ENCODE measurements around the gene ASB10. TPM values are rescaled to one million over a fixed set of nuclear protein-coding genes. Genes with fewer than 3 reads are reported as not detected.

ASB10 gene
- total and polyA plus RNA-seq, 2 donors (not counting 1 experiment from before 2014, with no cell fraction given): not detected

DNA sequence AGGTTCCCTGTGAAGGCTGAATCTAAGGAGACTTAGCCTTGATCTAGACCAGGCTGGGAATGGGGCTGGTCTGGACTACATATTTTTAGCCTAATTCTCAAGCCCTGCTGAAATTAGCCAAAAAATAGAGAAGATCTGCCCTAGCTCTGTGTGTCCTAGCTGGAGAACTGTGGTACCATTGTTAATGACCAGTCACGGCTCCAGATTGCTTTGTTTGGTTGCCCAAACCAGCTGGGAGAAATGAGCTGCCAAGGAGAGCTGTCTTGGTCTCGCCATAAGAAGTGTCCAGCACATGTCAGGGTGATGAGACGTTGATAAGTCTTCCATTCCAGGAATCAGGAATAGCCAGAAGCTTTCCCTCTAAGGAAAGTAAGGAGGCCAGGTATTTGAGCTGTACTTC is 40.3 kb downstream of the ASB10 start:
- Histone ChIP-seq H3K4me2 (replicated peaks; ENCODE audit: low read depth, low read length, poor library complexity, severe bottlenecking) (no peak overlapping the region), H3K27me3 (replicated peaks in 1 of 4; ENCODE audit: control extremely low read depth in 1 of 4, control insufficient read depth in 3 of 4, insufficient read depth in 4 of 4, low read length in 3 of 4) (peaks cover 0 to 27% (median 4%) of the 10 kb centered on the region in 4 experiments), H2AFZ (ENCODE audit: insufficient read depth, low read depth, low read length, poor library complexity, severe bottlenecking) (no peak overlapping the region), H3K36me3 (replicated peaks in 1 of 2; ENCODE audit: control extremely low read depth in 1 of 2, control insufficient read depth in 1 of 2, extremely low read depth in 1 of 2, insufficient read depth in 2 of 2, low read length in 1 of 2) (no peaks in the 10 kb centered on the region), H3K79me2 (ENCODE audit: control insufficient read depth, insufficient read depth, low read length) (no peaks in the 10 kb centered on the region), H3K4me3 (ENCODE audit: control extremely low read depth in 1 of 5, extremely low read depth in 1 of 5, insufficient read depth in 1 of 5, low read depth in 2 of 5, low read length in 4 of 5) (no peak overlapping the region), H3K9ac (ENCODE audit: low read length) (no peak overlapping the region), H3K4me1 (ENCODE audit: control insufficient read depth in 2 of 2, insufficient read depth in 2 of 2, low read length in 2 of 2) (no peaks in the 10 kb centered on the region), H4K20me1 (ENCODE audit: control insufficient read depth, insufficient read depth, low read length, poor library complexity, severe bottlenecking) (no peaks in the 10 kb centered on the region), H3K9me3 (ENCODE audit: control extremely low read depth in 1 of 3, control insufficient read depth in 2 of 3, insufficient read depth in 1 of 3, low read length in 2 of 3) (no peaks in the 10 kb centered on the region), H3K27ac (ENCODE audit: low read length in 2 of 2) (no peak overlapping the region)
- intact Hi-C loops (cut with micrococcal nuclease): no loop called here
- Mint-ChIP-seq H3K27ac (no peak overlapping the region), H3K27me3 (peaks cover 20% of the 10 kb centered on the region), H3K9me3 (ENCODE audit: insufficient read depth) (no peaks in the 10 kb centered on the region), H3K4me1 (no peaks in the 10 kb centered on the region), H3K4me3 (no peak overlapping the region)
- 79% methylated on average over 2 of the region's 3 CpGs for WGBS (ENCODE audit: insufficient coverage)
- ChIA-PET POLR2A (no interaction called here), CTCF (no interaction called here)
- TF ChIP-seq, protein P1, sequence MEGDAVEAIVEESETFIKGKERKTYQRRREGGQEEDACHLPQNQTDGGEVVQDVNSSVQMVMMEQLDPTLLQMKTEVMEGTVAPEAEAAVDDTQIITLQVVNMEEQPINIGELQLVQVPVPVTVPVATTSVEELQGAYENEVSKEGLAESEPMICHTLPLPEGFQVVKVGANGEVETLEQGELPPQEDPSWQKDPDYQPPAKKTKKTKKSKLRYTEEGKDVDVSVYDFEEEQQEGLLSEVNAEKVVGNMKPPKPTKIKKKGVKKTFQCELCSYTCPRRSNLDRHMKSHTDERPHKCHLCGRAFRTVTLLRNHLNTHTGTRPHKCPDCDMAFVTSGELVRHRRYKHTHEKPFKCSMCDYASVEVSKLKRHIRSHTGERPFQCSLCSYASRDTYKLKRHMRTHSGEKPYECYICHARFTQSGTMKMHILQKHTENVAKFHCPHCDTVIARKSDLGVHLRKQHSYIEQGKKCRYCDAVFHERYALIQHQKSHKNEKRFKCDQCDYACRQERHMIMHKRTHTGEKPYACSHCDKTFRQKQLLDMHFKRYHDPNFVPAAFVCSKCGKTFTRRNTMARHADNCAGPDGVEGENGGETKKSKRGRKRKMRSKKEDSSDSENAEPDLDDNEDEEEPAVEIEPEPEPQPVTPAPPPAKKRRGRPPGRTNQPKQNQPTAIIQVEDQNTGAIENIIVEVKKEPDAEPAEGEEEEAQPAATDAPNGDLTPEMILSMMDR (IDR thresholded peaks at IDR 0.05): no peak
- no peak for TF ChIP-seq EZH2 (IDR thresholded peaks at IDR 0.05; ENCODE audit: borderline replicate concordance, insufficient read depth, low read depth, low read length, poor library complexity, severe bottlenecking)
- DNase-seq: no peak
- no peak for ATAC-seq (ENCODE audit: low read depth)

DNA sequence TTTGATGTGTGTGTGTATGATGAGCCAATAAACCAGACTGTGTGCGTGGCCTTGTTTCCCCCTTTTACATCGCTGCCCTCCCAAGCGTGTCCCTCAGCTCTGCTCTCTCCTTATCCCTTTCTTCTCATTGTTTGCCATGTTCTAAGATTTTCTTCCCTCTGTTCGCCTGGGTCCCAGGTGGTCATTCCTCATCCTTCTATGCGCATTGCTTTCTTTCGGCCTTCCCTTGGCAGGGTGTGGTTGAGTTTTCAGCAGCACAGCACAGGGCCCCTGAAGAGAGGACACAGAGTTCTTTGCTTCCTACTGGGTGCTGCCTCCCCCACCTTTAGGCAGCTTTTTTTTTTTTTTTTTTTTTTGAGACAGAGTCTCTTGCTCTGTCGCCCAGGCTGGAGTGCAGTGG is 42.7 kb downstream of the ASB10 start:
- TF ChIP-seq, protein P1 (IDR thresholded peaks at IDR 0.05): no peak
- no peak for TF ChIP-seq EZH2 (IDR thresholded peaks at IDR 0.05; ENCODE audit: borderline replicate concordance, insufficient read depth, low read depth, low read length, poor library complexity, severe bottlenecking)
- H3K9ac ChIP-seq (ENCODE audit: low read length): no peak overlapping the region
- ChIA-PET CTCF (no interaction called here), POLR2A (no interaction called here)
- no peak overlapping the region for H2AFZ ChIP-seq (ENCODE audit: insufficient read depth, low read depth, low read length, poor library complexity, severe bottlenecking)
- H4K20me1 ChIP-seq (ENCODE audit: control insufficient read depth, insufficient read depth, low read length, poor library complexity, severe bottlenecking): no peaks in the 10 kb centered on the region
- H3K9me3 ChIP-seq (ENCODE audit: control extremely low read depth in 1 of 3, control insufficient read depth in 2 of 3, insufficient read depth in 1 of 3, low read length in 2 of 3): no peaks in the 10 kb centered on the region
- no peak overlapping the region for H3K4me2 ChIP-seq (replicated peaks; ENCODE audit: low read depth, low read length, poor library complexity, severe bottlenecking)
- no peaks in the 10 kb centered on the region for H3K4me1 ChIP-seq (ENCODE audit: control insufficient read depth in 2 of 2, insufficient read depth in 2 of 2, low read length in 2 of 2)
- H3K4me3 ChIP-seq (ENCODE audit: control extremely low read depth in 1 of 5, extremely low read depth in 1 of 5, insufficient read depth in 1 of 5, low read depth in 2 of 5, low read length in 4 of 5): no peak overlapping the region
- Mint-ChIP-seq H3K27ac (no peak overlapping the region), H3K4me3 (no peak overlapping the region), H3K27me3 (peaks cover 9% of the 10 kb centered on the region), H3K4me1 (no peaks in the 10 kb centered on the region), H3K9me3 (ENCODE audit: insufficient read depth) (no peaks in the 10 kb centered on the region)
- ATAC-seq (ENCODE audit: low read depth) (no peak), DNase-seq (no peak)
- 90% methylated on average over 4 of the region's 7 CpGs for WGBS (ENCODE audit: insufficient coverage)
- no peaks in the 10 kb centered on the region for H3K79me2 ChIP-seq (ENCODE audit: control insufficient read depth, insufficient read depth, low read length)
- no peak overlapping the region for H3K27ac ChIP-seq (ENCODE audit: low read length in 2 of 2)
- no peaks in the 10 kb centered on the region for H3K36me3 ChIP-seq (replicated peaks in 1 of 2; ENCODE audit: control extremely low read depth in 1 of 2, control insufficient read depth in 1 of 2, extremely low read depth in 1 of 2, insufficient read depth in 2 of 2, low read length in 1 of 2)
- intact Hi-C loops (cut with micrococcal nuclease): no loop called here
- H3K27me3 ChIP-seq (replicated peaks in 1 of 4; ENCODE audit: control extremely low read depth in 1 of 4, control insufficient read depth in 3 of 4, insufficient read depth in 4 of 4, low read length in 3 of 4): peaks cover 0 to 10% (median 0%) of the 10 kb centered on the region in 4 experiments
